A673 (cell line): ENCODE measurements around the gene PRTFDC1. TPM values are rescaled to one million over a fixed set of nuclear protein-coding genes. Genes with fewer than 3 reads are reported as not detected.

ENCODE experiments used
- BruUV-seq: library from RNA; stranded (reverse); fragments of 400-500 nt; replicated peaks from 2 replicates; lab custom pipeline; 2021; lab: Mats Ljungman, UMichigan
- CTCF ChIA-PET: fragments of 300-600 bp; sonication (Branson Sonifier 250); formaldehyde crosslinking; loops from one replicate; lab custom pipeline; 2022; ENCODE audit warnings: antibody characterized with exemption; lab: Charles Lee
- POLR2A ChIA-PET: fragments of 300-600 bp; sonication (Branson Sonifier 250); formaldehyde crosslinking; loops from one replicate; lab custom pipeline; 2022; ENCODE audit warnings: antibody characterized with exemption; ENCODE audit not compliant: low non-redundant PET; lab: Charles Lee
- DNase-seq: peaks from one replicate; pipeline ENCODE4 v3.0.0-alpha.2; 2015; ENCODE audit warnings: low spot score
- H3K27ac ChIP-seq: fragments of 200-600 bp; sonication (generic); 2 replicates; pipeline ENCODE4 v1.5.1; 2016; ENCODE audit warnings: mixed run types, low read depth, mild to moderate bottlenecking, mixed read lengths, antibody characterized with exemption, low read length; ENCODE audit not compliant: poor library complexity, severe bottlenecking
- H3K27me3 ChIP-seq: fragments of 200-600 bp; sonication (generic); replicated peaks from 2 replicates; pipeline ENCODE4 v1.6.1; 2017; ENCODE audit warnings: mixed run types, low read depth, mild to moderate bottlenecking, mixed read lengths, antibody characterized with exemption, low read length; ENCODE audit not compliant: insufficient read depth, poor library complexity
- H3K36me3 ChIP-seq: fragments of 200-600 bp; sonication (generic); 2 replicates; pipeline ENCODE4 v1.6.1; 2016; ENCODE audit warnings: mixed run types, mild to moderate bottlenecking, mixed read lengths, antibody characterized with exemption, low read length; ENCODE audit not compliant: insufficient read depth, poor library complexity, severe bottlenecking
- H3K4me1 ChIP-seq: fragments of 200-600 bp; sonication (generic); 2 replicates; pipeline ENCODE4 v1.6.1; 2017; ENCODE audit warnings: mixed run types, mild to moderate bottlenecking, mixed read lengths, antibody characterized with exemption, low read length; ENCODE audit not compliant: insufficient read depth, poor library complexity, severe bottlenecking
- H3K4me3 ChIP-seq: fragments of 200-600 bp; sonication (generic); 2 replicates; pipeline ENCODE4 v1.5.1; 2016; ENCODE audit warnings: low read depth, mixed run types, mild to moderate bottlenecking, mixed read lengths, low read length; ENCODE audit not compliant: poor library complexity, severe bottlenecking
- H3K9me3 ChIP-seq: fragments of 200-600 bp; sonication (generic); 2 replicates; pipeline ENCODE4 v1.6.1; 2016; ENCODE audit warnings: mixed run types, low read depth, mild to moderate bottlenecking, mixed read lengths, antibody characterized with exemption, low read length; ENCODE audit not compliant: poor library complexity, severe bottlenecking
- CTCF ChIP-seq: fragments of 300-800, 200-600 bp; sonication (generic); conservative IDR thresholded peaks from 2 replicates; pipeline ENCODE4 v1.5.1; 2017; ENCODE audit warnings: low read depth, mild to moderate bottlenecking, antibody characterized with exemption, low read length, moderate library complexity, mixed read lengths
- EZH2 ChIP-seq: fragments of 200-600 bp; sonication (generic); IDR thresholded peaks from 2 replicates; pipeline ENCODE4 v1.6.1; 2017; ENCODE audit warnings: borderline replicate concordance, low read depth, mild to moderate bottlenecking, mixed read lengths, antibody characterized with exemption, low read length; ENCODE audit not compliant: poor library complexity, severe bottlenecking
- intact Hi-C: fragments of 100-400 bp; cut with micrococcal nuclease; formaldehyde crosslinking; loops from one replicate; pipeline ENCODE4 v1.10.0; 2022; ENCODE audit not compliant: unreplicated experiment
- total RNA-seq: library from RNA; stranded (reverse); gene quantifications from 2 replicates; pipeline ENCODE4 v1.2.3, GENCODE V29; 2021

PRTFDC1 gene
- total RNA-seq, 1 experiment from 2014 or later: 49.8 TPM

GRCh38 chr10:24917493-24917892, 34.9 kb downstream of the PRTFDC1 start:
- no peaks in the 10 kb centered on the region for H3K36me3 ChIP-seq
- H3K4me1 ChIP-seq: peaks cover 16% of the 10 kb centered on the region
- no peak for TF ChIP-seq CTCF
- TF ChIP-seq EZH2: no peak
- H3K9me3 ChIP-seq: peaks cover 9% of the 10 kb centered on the region
- intact Hi-C loops: no loop called here
- no peak overlapping the region for H3K27ac ChIP-seq
- ChIA-PET CTCF (no interaction called here), POLR2A (no interaction called here)
- no TSS peak for BruUV-seq
- no peak for DNase-seq
- H3K27me3 ChIP-seq: no peaks in the 10 kb centered on the region
- no peak overlapping the region for H3K4me3 ChIP-seq

DNA sequence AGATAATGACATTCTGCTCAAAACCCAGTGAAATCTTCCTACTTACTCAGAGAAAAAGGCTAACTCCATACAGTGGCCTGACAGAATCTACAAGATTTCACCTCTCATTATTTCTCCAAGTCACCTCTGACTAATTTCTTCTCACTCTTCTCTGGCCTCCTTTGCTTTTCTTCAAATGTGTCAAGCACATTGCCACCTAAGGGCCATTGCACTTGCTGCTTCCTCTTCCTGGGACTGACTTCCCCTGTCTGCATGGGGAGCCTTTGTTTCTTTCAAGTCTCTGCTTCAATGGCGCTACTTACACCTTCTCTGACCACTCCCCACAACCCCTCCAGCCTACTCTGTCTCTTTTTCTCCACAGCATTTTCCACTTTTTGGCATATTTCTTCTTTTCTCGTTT, 36.0 kb downstream of the PRTFDC1 start:
- no peaks in the 10 kb centered on the region for H3K27me3 ChIP-seq
- no peak for DNase-seq
- no peak overlapping the region for H3K27ac ChIP-seq
- peaks cover 7% of the 10 kb centered on the region for H3K4me1 ChIP-seq
- intact Hi-C loops: no loop called here
- TF ChIP-seq EZH2: no peak
- TF ChIP-seq CTCF: no peak
- POLR2A ChIA-PET: no interaction called here
- no TSS peak for BruUV-seq
- H3K9me3 ChIP-seq: peaks cover 9% of the 10 kb centered on the region
- CTCF ChIA-PET: no interaction called here
- H3K4me3 ChIP-seq: no peak overlapping the region
- H3K36me3 ChIP-seq: no peaks in the 10 kb centered on the region

GRCh38 chr10:24915304-24915703, 37.1 kb downstream of the PRTFDC1 start:
- CTCF ChIA-PET: no interaction called here
- TF ChIP-seq CTCF (no peak), EZH2 (no peak)
- no TSS peak for BruUV-seq
- Histone ChIP-seq H3K4me3 (no peak overlapping the region), H3K4me1 (no peaks in the 10 kb centered on the region), H3K36me3 (no peaks in the 10 kb centered on the region), H3K27ac (no peak overlapping the region), H3K9me3 (peaks cover 9% of the 10 kb centered on the region), H3K27me3 (no peaks in the 10 kb centered on the region)
- no peak for DNase-seq
- intact Hi-C loops: no loop called here
- POLR2A ChIA-PET: no interaction called here
